ENCODE data around the gene TUT7.

The TUT7 gene

DNA sequence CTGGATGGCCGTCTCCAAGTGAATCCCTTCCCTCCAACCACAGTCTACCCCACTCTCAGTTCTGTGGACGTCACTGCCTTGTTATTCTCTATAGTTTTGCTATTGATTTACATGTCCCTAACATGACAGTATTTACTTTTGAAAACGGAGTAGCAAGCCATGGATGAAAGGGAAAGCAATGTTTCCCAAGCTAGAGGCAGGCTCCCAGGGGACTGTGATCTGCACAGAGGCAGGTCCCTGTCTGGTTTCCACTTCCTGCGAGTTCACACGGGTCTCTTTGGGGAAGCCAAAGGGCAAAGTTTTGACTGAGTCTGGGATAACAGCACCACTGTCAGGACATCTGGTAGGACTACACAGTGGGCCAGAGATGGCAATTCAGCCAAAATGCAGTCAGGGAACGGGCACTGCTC is 107.5 kb downstream of the TUT7 start:
- DNase-seq: no peak

DNA sequence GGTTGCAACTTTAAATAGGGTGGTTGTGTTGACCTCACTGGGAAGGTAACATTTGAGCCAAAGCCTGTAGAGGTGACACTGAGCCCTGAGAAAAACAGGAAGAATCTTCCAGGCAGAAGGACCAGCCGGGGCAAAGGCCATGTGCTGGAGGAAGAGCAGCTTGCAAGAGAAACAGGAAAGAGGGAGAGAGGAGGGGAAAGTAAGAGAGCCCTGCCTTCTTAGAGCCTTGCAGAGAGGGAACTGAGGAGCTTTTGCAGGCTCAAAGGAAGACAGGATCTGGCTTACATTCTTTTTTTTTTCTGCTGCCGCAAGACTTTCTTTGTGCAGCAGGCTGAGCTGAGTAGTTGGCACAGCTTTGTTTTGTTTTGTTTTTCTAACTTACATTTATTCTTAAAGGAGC is 112.1 kb downstream of the TUT7 start:
- DNase-seq: no peak

DNA sequence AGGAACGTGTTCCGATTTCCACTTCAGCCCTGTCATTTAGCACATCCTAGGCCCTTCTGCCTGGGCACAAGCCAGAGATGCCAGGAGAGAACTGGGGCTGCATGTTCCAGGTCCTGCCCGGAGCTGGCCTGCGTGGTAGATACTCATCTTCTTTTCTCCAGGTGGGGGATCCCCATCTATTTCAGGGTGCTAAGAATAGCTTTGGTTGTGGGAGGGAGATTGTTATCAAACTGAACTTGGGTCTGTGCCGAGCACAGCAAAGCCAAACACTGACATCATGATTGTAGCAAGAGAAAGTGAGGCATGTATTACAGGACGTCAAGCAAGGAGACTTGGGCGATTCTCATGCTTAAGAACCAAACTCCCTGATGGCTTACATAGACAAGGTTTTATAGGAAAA is 113.0 kb downstream of the TUT7 start:
- DNase-seq: no peak

DNA sequence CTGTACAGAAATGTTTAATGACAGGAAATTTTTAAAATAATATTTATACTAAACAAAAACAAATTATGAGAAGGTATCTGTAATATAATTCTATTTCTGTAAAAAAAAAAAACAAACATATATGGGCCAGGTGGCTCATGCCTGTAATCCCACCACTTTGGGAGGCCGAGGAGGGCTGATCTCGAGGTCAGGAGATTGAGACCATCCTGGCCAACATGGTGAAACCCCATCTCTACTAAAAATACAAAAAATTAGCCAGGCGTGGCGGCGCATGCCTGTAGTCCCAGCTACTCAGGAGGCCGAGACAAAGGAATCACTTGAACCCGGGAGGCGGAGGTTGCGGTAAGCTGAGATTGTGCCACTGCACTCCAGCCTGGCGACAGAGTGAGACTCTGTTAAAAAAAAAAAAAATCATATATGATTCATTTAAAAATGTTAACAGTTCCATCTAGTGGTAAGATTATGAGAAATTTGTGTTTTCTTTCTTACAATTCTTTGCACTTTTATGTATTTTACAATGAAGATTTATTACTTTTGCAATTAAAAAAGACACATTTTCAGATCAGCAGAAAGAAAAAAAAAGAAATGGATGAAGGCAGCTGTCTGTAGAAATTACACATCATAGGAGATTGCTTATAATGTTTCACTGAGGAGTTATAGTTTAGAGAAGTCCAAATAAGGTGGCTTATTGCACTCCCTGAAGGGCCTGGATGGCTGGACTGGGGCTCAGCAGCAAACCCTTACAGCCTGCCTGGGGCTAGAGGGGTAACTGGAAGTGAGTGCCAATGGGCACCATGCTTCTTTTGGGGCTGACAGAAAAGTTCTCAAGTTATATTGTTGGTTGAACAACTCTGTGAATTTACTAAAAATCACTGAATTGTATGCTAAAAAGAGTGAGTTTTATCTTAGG is 115.1 kb downstream of the TUT7 start:
- no peak for DNase-seq

Data from CD4-positive, alpha-beta T cell treated with Interleukin-15 for 1 hour (primary cell).